Peyer's patch (tissue), 4 donors: ENCODE data around the gene EIF2AK2.

Source experiments
- CTCF ChIP-seq, 6 experiments: fragments of 450-650 bp in 4 of 6; fragments of 200-600 bp in 2 of 6; sonication (generic) in 1 of 6; IDR thresholded peaks; one replicate each; pipeline ENCODE4 v1.5.1; 2017 to 2019; ENCODE audit warnings: antibody characterized with exemption in 6 of 6, mild to moderate bottlenecking in 3 of 6, moderate library complexity in 1 of 6
- POLR2A ChIP-seq, 2 donors: fragments of 450-650 bp; IDR thresholded peaks; one replicate each; pipeline ENCODE4 v1.5.1; 2017; ENCODE audit warnings: antibody characterized with exemption in 2 of 2, mild to moderate bottlenecking in 2 of 2, moderate library complexity in 2 of 2

GRCh38 chr2:37070931-37071330, 85.8 kb downstream of the EIF2AK2 start:
- no peak for TF ChIP-seq CTCF (IDR thresholded peaks at IDR 0.05)
- no peak for TF ChIP-seq POLR2A (IDR thresholded peaks at IDR 0.05)
